PC-3 (cell line): ENCODE data around the gene HOPX.

Experiments
- EZH2phosphoT487 ChIP-seq: fragments of 300-600 bp; sonication (generic); IDR thresholded peaks from 2 replicates; pipeline ENCODE4 v1.6.1; 2018; ENCODE audit warnings: mild to moderate bottlenecking, antibody characterized with exemption, low read length, borderline replicate concordance
- TF ChIP-seq, protein P1 (sequence below): fragments of 300-600 bp; sonication (generic); conservative IDR thresholded peaks from 2 replicates; pipeline ENCODE4 v1.5.1; 2017; ENCODE audit warnings: antibody characterized with exemption, low read depth, mild to moderate bottlenecking, low read length

- TF ChIP-seq, protein P1, sequence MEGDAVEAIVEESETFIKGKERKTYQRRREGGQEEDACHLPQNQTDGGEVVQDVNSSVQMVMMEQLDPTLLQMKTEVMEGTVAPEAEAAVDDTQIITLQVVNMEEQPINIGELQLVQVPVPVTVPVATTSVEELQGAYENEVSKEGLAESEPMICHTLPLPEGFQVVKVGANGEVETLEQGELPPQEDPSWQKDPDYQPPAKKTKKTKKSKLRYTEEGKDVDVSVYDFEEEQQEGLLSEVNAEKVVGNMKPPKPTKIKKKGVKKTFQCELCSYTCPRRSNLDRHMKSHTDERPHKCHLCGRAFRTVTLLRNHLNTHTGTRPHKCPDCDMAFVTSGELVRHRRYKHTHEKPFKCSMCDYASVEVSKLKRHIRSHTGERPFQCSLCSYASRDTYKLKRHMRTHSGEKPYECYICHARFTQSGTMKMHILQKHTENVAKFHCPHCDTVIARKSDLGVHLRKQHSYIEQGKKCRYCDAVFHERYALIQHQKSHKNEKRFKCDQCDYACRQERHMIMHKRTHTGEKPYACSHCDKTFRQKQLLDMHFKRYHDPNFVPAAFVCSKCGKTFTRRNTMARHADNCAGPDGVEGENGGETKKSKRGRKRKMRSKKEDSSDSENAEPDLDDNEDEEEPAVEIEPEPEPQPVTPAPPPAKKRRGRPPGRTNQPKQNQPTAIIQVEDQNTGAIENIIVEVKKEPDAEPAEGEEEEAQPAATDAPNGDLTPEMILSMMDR: no peak
- no peak for TF ChIP-seq EZH2phosphoT487
These were observed 15.3 kb downstream of the HOPX start for GRCh38 chr4:56665781-56666180.
